HG03378 (cell line): ENCODE results near the gene NUP210L.

Source experiments
- ATAC-seq: cut with Tn5 transposase; IDR thresholded peaks from one replicate; pipeline ENCODE4 v1.9.1; 2021; ENCODE audit warnings: mild to moderate bottlenecking, moderate library complexity; ENCODE audit not compliant: unreplicated experiment

The NUP210L gene

DNA sequence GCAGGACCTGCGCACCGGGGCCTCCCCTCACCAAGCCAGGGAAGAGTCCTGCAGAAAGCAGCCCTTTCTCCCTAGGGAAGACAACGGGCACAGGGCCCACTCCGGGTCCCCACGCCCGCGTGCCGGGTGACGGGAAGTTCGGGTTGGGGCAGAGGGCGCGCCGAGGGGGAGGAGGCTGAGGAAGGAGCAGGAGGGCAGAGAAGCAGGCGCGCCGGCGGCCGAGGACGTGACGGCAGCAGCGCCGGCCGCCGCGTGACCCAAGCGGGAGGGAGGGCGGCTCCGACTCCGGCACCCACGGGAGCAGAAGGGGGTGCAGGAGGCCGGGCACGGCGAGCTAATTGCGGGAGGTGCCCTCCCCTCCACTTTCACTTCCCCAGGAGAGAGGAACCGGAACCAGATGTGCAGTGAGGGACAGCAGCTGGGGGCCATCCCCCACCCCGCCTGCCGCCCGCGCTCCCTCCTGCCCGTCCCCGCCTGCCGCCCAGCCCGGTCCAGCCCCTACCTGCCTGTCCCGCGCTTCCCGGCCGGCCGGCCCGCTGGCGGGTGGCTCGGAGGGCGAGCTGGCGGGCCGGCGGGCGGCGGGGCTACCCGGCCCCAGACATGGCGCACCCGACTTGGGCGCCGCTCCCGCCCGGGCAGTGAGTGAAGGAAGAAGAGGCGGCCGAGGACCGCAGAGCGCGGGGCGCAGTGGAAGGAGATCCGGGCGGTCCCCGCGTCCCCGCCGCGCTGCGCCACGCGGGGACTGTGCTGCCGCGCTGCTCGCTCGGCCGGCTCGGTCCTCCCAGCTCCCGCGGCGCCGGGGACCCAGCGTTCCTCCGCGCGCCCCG lies 208.9 kb downstream of the NUP210L start:
- peak; percentile 63 for ATAC-seq

DNA sequence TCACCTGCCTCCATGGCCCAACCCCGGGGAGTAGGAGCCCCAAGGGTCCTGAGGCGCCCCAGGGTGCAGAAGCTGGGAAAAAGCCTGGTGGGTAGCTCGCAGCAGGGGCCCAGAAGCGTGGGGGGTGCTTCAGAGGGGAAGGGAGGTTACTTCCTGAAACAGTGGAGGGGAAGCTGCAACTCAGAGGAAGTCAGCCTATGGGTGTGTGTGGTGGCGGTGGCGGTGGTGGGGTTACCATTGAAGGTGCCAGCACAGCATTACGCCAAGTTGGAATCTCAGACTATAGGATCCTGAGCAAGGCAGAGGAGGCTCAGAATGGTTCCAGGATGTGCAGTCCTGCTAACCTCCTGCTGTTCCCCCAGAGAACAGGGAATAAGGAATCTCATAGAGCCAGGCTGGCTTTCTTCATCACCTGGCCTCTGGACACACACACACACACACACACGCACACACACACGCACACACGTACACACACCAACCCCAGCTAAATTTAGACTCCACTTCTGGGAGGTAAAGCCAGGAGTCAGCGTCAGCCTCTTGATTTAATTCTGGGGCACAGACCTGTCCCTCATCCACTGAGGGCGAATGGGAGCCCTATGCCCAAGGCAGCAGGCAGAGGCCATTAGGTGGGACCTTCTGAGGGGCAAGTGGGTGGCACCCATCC lies 209.6 kb downstream of the NUP210L start:
- no peak for ATAC-seq

DNA sequence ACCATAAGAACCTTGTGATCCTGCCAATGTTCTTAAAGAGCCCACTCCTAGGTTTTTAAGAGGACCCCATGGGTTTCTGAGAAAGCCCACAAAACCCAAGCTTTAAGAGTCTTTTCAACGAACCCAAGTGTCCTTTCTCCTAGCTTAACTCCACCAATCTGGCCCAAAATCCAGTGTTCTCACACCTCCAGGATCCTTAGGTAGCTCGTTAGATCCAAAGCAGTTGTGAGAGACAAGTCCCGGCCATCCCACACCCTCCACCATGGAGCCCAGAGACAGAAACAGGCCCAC lies 210.1 kb downstream of the NUP210L start:
- no peak for ATAC-seq

DNA sequence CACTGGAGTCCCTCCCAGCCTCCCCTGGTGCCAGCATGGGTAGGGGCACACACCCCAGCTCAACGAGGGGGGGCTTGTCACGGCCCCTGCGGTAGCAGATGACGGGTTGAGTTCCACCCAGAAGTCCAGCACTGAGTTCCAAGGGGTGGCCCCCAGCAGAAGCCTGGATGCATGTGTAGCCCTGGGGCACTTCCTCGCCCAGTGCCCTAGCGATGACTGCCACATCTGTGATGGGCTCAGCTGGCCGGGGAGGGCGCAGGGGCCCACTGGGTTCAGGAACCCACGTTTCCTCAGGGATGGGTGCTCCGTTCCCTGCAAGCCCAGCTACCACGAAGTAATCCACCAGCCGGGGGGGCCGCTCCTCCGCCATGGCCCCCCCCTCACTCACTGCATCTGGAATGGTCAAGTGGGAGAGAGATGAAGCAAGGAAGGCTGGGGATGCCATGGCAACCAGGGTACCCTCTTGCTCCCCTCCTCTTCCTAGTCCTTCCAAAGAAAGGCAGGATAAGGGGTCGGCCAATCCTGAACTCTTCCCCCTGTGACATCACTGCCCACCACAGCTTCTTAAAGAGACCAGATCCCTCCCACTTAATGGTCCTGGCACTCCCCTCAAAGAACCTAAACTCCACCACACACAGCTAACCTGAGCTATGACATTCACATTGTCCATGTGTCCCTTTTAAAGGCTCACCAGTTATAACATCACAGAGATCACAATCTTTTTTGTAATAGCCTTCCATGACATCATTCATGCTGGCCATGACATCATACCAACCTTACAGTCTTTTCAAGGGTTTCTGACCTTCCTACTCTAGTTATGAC lies 210.7 kb downstream of the NUP210L start:
- ATAC-seq: no peak

DNA sequence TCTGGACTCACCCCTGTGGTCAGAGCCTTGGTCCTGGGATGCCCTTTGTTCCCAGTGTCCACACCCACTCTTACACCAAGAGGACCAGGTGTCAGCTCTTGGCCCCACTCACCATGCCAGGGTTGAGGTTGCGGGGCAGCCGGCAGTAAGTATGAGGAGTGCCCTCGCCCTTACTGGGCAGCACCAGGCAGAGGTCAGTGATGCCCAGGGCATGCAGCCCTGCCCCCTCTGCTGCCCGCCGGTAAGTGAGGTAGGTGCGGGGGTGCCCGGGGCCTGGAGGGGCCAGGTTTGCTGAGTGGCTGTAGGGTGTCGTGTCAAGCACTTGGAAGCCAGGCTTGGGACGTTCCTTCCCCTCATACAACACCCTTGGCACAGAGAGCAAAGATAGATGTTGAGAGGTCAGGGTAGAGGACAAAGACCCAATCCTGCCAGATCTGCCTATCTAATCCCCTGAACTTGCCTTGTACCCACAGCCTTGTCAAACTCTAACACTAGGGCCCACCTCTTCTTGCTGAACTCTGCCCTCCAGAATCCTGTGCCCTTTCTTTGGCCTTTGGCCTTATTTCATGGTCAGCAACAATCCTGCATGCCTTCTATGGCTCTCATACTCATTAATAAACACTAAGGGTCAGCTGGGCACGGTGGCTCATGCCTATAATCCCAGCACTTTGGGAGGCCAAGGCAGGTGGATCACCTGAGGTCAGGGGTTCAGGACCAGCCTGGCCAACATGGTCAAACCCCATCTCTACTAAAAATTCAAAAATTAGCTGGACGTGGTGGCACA lies 211.9 kb downstream of the NUP210L start:
- ATAC-seq: no peak
